ENCODE data around the gene PRKAR2A. TPM values are rescaled to one million over a fixed set of nuclear protein-coding genes. Genes with fewer than 3 reads are reported as not detected.

Gene PRKAR2A
- total RNA-seq, 1 experiment from 2014 or later: 85.4 TPM

GRCh38 chr3:48845170-48845569, 2.5 kb downstream of the PRKAR2A start:
- Histone ChIP-seq H3K4me3 (ENCODE audit: low read depth in 2 of 2, low read length in 2 of 2) (peak overlapping the region; percentile 67 to 76; a peak in 3 of 4 replicates), H3K36me3 (ENCODE audit: control insufficient read depth, insufficient read depth, low read length) (no peaks in the 10 kb centered on the region), H3K4me1 (ENCODE audit: control insufficient read depth, insufficient read depth, low read length) (peaks cover 13% of the 10 kb centered on the region; the same call in 1 of the 2 replicates), H3K9me3 (ENCODE audit: control insufficient read depth, insufficient read depth, low read depth, low read length) (no peaks in the 10 kb centered on the region), H3K27ac (ENCODE audit: low read length) (peak overlapping the region; percentile 65), H3K27me3 (ENCODE audit: control insufficient read depth, insufficient read depth, low read length) (no peaks in the 10 kb centered on the region)
- no peak for TF ChIP-seq CTCF (IDR thresholded peaks at IDR 0.05)
- CTCF ChIA-PET: no interaction called here
- DNase-seq (ENCODE audit: low read depth, low spot score): no peak
- no TSS peak for BruUV-seq (replicated peaks)
- ATAC-seq: no peak
- in situ Hi-C loops (cut with HindIII; ENCODE audit: low pct_unique_long_range_greater_than_20kb, low sequenced_read_pairs): no loop called here
- POLR2A ChIA-PET: interaction anchor here (0.6 to 0.7 kb wide), 3 partner anchors 11 to 74 kb away, joined by 3 to 6 read pairs (median 3); partner anchors contain the start of gene ARIH2
- intact Hi-C loops (cut with micrococcal nuclease; ENCODE audit: unreplicated experiment): no loop called here

GRCh38 chr3:48837163-48837562, 10.5 kb downstream of the PRKAR2A start:
- Histone ChIP-seq H3K27me3 (ENCODE audit: control insufficient read depth, insufficient read depth, low read length) (no peaks in the 10 kb centered on the region), H3K36me3 (ENCODE audit: control insufficient read depth, insufficient read depth, low read length) (no peaks in the 10 kb centered on the region), H3K4me1 (ENCODE audit: control insufficient read depth, insufficient read depth, low read length) (no peaks in the 10 kb centered on the region), H3K27ac (ENCODE audit: low read length) (no peak overlapping the region), H3K4me3 (ENCODE audit: low read depth in 2 of 2, low read length in 2 of 2) (no peak overlapping the region), H3K9me3 (ENCODE audit: control insufficient read depth, insufficient read depth, low read depth, low read length) (no peaks in the 10 kb centered on the region)
- in situ Hi-C loops (cut with HindIII; ENCODE audit: low pct_unique_long_range_greater_than_20kb, low sequenced_read_pairs) (no loop called here), intact Hi-C loops (cut with micrococcal nuclease; ENCODE audit: unreplicated experiment) (no loop called here)
- no peak for TF ChIP-seq TCF7L2 (IDR thresholded peaks at IDR 0.05; ENCODE audit: low read depth, low read length)
- TF ChIP-seq SIN3A (IDR thresholded peaks at IDR 0.05; ENCODE audit: borderline replicate concordance, insufficient read depth, low read depth, low read length): no peak
- no peak for TF ChIP-seq POLR2AphosphoS5 (IDR thresholded peaks at IDR 0.05; ENCODE audit: low read depth, low read length)
- TF ChIP-seq REST (IDR thresholded peaks at IDR 0.05; ENCODE audit: insufficient read depth in 1 of 2, low read depth in 2 of 2, low read length in 1 of 2): no peak
- no peak for TF ChIP-seq CTCF (IDR thresholded peaks at IDR 0.05)
- no TSS peak for BruUV-seq (replicated peaks)
- ChIA-PET POLR2A (no interaction called here), CTCF (no interaction called here)
- DNase-seq (ENCODE audit: low read depth, low spot score): no peak
- no peak for ATAC-seq

Measured in Panc1 (cell line).